IPS-20b (cell line): ENCODE data around the gene TMLHE.
"Not testable (repeated sequence)": the region's sequence is repeated elsewhere in the genome, so short reads cannot be mapped to it uniquely, and the experiment has no call there.

Experiments
- H3K27ac ChIP-seq: one replicate; pipeline ENCODE4 v1.5.1; 2013; ENCODE audit warnings: low read length
- H3K27me3 ChIP-seq: 2 replicates; pipeline ENCODE4 v1.6.1; 2013; ENCODE audit warnings: mild to moderate bottlenecking, low read length, inconsistent platforms; ENCODE audit not compliant: insufficient read depth
- H3K36me3 ChIP-seq: 2 replicates; pipeline ENCODE4 v1.6.1; 2013; ENCODE audit warnings: low read depth, mild to moderate bottlenecking, inconsistent platforms, low read length, moderate library complexity; ENCODE audit not compliant: insufficient read depth
- H3K4me1 ChIP-seq: 2 replicates; pipeline ENCODE4 v1.6.1; 2013; ENCODE audit warnings: mild to moderate bottlenecking, control low read depth, inconsistent platforms, low read length, moderate library complexity; ENCODE audit not compliant: insufficient read depth
- H3K4me3 ChIP-seq: 2 replicates; pipeline ENCODE4 v1.5.1; 2013; ENCODE audit warnings: mild to moderate bottlenecking, low read length, inconsistent platforms
- H3K9ac ChIP-seq: 2 replicates; pipeline ENCODE4 v1.6.1; 2013; ENCODE audit warnings: low read depth, mild to moderate bottlenecking, inconsistent platforms, low read length, moderate library complexity
- H3K9me3 ChIP-seq: 2 replicates; pipeline ENCODE4 v1.6.1; 2013; ENCODE audit warnings: mild to moderate bottlenecking, low read depth, low read length, inconsistent platforms; ENCODE audit not compliant: insufficient read depth

TMLHE gene

DNA sequence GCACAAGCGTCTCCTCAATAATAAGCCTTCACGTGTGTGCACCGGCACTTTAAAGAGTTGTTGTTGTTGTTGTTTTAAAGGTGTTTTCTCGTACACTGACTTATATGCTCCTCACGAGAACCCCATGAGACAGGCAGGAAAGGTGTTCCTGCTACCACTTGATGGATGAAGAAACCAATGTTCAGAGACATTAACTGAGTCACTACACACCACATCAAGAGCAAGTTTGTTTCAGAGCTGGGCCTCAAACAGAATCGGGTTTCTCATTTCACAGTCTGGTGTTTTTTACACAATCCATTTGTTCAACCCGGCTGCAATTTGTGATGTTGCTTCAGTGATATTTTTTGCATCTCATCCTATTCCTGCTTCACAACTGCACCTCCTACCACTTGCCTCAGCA lies 135.6 kb downstream of the TMLHE start:
- not testable (repeated sequence) for H3K4me1 ChIP-seq, H3K9me3 ChIP-seq, H3K4me3 ChIP-seq, H3K27me3 ChIP-seq, H3K36me3 ChIP-seq, H3K9ac ChIP-seq, H3K27ac ChIP-seq

DNA sequence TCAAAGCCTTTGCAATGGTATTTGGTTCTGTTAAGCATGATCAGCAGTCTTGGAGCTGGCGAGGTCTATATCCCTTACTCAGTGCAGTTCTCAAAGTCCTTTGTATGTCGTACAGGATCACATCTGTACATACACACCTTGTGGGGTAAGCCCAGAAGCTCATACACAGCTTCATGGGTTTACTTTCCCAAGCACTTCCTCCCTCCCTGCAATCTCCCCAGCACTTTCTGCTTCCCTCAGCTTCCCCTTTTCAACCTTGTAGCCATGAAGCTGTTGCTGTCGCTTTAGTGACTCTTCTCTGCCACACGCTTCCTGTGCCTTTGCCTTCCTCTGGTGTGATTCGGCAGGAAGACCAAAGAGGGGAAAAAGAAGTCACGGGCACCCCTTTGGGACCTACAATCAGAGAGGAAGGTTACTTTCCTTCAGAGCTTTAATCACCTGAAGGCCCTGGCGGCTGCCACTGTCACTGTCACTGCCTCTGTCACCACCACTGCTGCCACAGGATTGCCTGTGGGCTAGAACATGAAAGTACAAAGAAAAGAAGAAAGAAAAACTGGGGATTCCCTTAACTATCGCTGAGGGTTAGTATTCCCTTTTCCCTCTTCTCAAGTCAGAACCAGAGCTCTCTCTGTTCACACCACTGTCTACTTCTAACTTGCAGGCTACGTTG lies 146.3 kb downstream of the TMLHE start:
- H3K36me3 ChIP-seq, result not testable (repeated sequence)

DNA sequence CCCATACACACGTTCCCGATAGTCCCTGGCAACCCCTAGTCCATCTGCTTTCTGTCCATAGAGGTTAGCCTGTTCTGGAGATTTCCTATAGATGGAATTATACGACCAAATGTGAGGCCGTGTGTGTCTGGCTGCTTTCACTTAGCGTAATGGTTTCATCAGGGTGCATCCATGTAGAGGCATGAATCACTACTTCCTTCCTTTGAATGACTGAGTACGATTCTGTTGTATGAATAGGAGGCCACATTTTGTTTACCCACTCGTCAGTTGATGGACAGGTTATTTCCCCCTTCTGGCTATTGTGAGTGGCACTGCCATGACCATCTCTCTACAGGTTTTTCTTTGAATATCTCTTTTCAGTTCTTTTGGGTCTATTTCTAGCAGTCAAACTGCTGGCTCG lies 152.3 kb downstream of the TMLHE start:
- not testable (repeated sequence) for H3K27me3 ChIP-seq, H3K4me3 ChIP-seq, H3K4me1 ChIP-seq, H3K9me3 ChIP-seq, H3K36me3 ChIP-seq, H3K9ac ChIP-seq, H3K27ac ChIP-seq

More for the DNA sequence above, 146.3 kb downstream of the TMLHE start:
- not testable (repeated sequence) for H3K4me3 ChIP-seq, H3K27ac ChIP-seq, H3K9ac ChIP-seq, H3K4me1 ChIP-seq, H3K27me3 ChIP-seq, H3K9me3 ChIP-seq

DNA sequence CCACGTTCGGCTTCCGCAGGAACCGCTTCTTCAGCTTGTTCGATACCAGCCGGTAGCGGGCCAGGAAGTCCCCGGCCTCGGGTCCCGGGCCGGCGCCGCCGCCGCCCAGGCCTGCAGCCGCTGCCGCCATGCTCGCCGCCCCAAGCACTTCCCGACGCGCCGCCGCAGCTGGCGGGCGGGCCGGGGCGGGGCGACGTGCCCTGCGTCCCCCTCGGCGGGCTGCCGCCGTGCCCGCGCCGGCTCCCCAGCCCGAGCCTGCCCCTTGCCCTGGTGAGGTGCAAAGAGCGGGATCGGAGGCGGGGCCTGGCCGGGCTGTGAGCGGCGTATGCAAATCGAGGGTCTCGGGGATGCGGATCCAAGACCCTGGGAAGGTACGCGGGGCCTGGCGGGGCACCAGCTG lies 154.3 kb downstream of the TMLHE start, which contains the start of gene F8A3:
F8A3 (minus strand) TSS at position 150 of the 400 bp plus-strand sequence; CDS start at position 130, 20 bp downstream.
- not testable (repeated sequence) for H3K27ac ChIP-seq, H3K4me3 ChIP-seq, H3K9ac ChIP-seq, H3K27me3 ChIP-seq, H3K36me3 ChIP-seq, H3K4me1 ChIP-seq, H3K9me3 ChIP-seq

DNA sequence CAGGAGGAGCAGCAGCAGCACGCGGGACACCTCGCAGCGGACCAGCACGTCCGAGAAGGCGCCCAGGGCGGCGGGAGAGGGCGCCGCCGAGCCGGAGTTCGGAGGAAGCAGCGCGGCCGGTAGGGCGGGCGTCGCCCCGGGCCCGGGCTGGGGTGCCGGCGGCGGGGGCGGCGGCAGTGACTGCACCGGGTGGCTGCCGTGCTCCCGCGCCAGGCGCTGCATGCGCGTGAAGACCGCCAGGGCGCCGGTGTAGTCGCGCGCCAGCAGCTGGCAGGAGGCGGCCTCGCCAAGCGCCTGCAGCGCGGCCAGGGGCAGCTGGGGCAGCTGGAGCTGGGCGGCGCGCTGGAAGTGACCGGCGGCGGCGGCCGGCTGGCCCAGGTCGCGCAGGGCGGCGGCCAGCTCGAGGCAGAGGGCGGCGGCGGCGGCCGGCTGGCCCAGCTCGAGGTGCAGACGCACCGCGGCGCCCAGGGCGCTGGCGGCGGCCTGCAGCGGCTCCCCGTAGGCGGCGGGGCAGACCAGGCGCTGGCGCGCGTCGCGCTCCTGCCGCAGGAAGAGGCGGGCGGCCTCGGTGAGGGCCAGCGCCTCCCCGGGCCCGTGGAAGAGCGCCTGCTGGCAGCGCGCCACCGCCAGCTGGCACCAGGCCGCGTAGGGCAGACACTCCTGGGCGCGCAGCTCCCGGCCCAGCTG lies 154.8 kb downstream of the TMLHE start:
- H3K36me3 ChIP-seq, H3K27ac ChIP-seq, H3K4me3 ChIP-seq, H3K4me1 ChIP-seq, H3K9ac ChIP-seq, H3K9me3 ChIP-seq, H3K27me3 ChIP-seq: not testable (repeated sequence)

DNA sequence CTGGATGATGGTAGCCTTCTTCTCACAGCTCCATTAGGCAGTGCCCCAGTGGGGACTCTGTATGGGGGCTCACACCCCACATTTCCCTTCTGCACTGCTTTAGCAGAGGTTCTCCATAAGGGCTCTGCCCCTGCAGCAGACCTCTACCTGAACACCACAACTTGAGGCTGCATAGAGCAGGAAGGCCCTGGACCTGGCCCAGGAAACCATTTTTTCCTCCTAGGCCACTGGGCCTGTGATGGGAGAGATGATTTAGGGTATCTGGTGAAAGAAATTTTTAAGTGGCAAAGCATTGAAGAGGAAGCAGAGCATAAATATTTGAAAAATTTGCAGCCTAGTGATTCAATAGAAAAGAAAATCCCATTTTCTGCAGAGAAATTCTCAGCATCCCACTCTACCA lies 171.7 kb downstream of the TMLHE start:
- no peaks in the 10 kb centered on the region for H3K36me3 ChIP-seq
- no peak overlapping the region for H3K4me3 ChIP-seq
- H3K9ac ChIP-seq, result no peak overlapping the region
- no peaks in the 10 kb centered on the region for H3K27me3 ChIP-seq
- H3K27ac ChIP-seq, result no peak overlapping the region
- no peaks in the 10 kb centered on the region for H3K4me1 ChIP-seq
- H3K9me3 ChIP-seq, result peaks cover 18% of the 10 kb centered on the region
